Stimulated activated CD4-positive, alpha-beta T cell treated with anti-CD3 and anti-CD28 coated beads, Interleukin-4, amount 100 ng/mL, for 1 hour (primary cell): Measurements from ENCODE around the gene LAYN.
A peak's percentile ranks its signal among the peaks of the same experiment; 100 is the strongest.

ENCODE experiments used
- DNase-seq: peaks from one replicate; pipeline ENCODE4 v3.0.0-alpha.2; 2020

LAYN gene, protein sequence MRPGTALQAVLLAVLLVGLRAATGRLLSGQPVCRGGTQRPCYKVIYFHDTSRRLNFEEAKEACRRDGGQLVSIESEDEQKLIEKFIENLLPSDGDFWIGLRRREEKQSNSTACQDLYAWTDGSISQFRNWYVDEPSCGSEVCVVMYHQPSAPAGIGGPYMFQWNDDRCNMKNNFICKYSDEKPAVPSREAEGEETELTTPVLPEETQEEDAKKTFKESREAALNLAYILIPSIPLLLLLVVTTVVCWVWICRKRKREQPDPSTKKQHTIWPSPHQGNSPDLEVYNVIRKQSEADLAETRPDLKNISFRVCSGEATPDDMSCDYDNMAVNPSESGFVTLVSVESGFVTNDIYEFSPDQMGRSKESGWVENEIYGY

DNA sequence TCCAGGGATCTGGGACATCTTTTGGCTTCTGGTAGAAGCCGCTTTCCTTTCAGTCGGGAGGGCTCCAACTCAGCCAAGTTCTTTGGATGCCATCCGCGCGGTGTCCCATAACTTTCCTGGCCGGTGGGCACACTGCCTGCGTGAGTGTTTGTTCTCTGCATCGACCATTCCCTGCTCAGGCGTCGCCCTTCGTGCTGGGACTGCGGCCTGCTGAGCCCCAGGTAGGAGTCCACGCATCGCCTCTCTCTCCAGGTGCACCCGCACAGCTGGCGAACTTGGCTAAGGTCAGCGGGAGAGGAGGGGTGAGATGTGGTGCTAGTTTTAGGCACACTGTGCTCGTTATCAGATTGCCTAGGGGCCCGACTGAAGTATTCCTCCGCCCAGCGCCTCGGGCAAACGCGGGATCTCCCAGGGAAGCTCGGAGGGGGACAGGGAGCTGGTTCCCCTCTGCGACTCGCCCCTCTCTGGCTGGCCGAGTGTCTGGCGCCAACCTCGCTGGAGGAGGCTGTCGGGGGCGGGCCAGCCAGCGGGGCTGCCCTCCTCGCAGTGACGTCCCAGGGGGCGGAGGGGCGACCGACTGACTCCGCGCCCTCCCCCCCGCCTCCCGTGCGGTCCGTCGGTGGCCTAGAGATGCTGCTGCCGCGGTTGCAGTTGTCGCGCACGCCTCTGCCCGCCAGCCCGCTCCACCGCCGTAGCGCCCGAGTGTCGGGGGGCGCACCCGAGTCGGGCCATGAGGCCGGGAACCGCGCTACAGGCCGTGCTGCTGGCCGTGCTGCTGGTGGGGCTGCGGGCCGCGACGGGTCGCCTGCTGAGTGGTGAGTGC is at the start of gene LAYN:
LAYN (plus strand) TSS at position 607 of the 823 bp plus-strand sequence; CDS start at position 731, 124 bp downstream.
- DNase-seq = peak; percentile 36

DNA sequence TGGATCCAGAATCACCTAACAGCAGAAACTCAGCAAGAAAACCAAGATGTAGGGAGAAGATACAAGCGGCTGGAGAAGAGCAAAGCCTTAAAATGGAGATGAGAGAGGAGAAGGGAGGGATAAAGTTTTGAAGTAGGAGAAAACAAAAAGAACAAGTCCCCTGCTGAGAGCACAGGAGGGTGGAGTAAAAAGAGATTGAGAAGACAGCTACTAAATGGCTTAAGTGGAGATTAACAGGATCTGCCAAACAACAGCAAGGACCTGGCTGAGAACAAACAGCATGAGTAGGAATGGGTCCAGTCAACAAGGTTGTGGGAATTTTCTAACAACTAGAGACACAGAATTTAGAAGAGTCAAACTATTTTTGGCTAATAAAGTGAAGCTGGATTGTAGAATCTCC is 46.5 kb upstream of the LAYN start:
- no peak for DNase-seq

DNA sequence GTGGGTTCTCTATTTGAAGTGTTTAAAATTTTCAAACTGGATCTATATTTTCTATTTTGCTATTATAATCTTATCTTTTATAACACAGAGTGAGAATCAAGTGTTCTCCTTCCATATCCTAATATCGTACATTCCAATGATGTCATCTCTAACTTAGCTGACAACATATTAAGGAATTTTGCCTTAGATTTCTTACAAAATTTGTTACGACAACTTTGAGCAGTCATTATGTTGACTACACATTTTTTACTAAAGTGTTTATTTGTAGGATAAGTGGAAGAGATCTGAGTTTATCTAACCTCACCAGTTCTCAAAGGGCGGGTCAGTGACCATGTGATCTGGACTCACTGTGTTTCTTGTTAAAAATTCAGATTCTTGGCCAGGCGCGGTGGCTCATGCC is 41.0 kb upstream of the LAYN start:
- no peak for DNase-seq

DNA sequence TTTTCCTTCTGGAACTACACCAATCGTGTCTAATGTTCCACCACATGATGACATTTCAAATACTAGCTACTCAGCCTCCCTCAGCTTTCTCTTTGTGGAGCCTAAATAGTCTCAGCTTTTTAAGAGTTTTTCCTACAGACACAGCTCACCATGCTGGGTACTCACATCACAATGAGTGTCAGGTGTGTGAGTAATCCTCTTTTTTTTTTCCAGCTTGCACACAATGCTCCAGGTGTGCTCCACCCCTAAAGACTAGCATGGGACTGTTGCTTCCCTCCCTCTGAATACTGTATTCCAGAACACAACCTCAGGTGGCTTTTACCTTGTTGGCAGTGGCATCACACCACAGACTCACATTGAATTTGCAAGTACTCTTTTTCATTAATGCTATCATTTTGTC is 40.0 kb upstream of the LAYN start:
- no peak for DNase-seq

DNA sequence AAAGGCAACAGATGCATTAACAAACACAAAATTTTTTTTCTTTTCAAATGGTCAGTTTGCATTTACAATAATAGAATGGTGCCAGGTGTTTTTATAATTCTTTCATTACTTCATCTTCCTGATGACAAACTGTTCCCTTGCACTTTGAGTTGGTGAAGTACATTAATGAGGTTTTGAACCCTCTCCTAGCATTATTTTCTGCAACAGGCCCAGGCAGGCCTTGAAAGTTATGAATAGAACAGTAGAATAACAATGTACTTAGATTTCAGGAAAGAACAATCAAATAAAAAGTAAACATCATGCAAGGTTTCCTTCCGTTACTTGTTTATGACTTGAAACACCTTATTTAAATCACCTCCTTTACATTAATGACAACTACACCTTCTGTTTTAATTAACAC is 37.9 kb upstream of the LAYN start:
- no peak for DNase-seq

DNA sequence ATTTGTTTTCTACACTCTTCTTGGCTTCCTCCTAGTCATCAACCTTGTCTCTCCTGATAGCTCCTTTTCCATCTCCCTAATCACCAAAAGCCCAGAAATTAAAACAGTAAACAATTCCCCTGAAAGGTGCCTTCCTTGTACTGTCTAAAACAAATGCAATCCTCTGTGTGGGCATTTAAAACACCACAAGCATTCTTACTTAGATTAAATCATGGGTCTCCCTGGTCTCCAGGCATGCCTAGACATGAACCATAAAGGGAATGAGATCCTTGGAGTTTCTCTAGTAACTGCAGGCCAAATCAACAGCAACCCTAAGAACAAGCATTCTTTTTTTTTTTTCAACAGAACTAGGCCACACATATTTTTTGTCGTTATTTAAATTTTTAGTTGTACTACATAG is 30.2 kb upstream of the LAYN start:
- DNase-seq = no peak

DNA sequence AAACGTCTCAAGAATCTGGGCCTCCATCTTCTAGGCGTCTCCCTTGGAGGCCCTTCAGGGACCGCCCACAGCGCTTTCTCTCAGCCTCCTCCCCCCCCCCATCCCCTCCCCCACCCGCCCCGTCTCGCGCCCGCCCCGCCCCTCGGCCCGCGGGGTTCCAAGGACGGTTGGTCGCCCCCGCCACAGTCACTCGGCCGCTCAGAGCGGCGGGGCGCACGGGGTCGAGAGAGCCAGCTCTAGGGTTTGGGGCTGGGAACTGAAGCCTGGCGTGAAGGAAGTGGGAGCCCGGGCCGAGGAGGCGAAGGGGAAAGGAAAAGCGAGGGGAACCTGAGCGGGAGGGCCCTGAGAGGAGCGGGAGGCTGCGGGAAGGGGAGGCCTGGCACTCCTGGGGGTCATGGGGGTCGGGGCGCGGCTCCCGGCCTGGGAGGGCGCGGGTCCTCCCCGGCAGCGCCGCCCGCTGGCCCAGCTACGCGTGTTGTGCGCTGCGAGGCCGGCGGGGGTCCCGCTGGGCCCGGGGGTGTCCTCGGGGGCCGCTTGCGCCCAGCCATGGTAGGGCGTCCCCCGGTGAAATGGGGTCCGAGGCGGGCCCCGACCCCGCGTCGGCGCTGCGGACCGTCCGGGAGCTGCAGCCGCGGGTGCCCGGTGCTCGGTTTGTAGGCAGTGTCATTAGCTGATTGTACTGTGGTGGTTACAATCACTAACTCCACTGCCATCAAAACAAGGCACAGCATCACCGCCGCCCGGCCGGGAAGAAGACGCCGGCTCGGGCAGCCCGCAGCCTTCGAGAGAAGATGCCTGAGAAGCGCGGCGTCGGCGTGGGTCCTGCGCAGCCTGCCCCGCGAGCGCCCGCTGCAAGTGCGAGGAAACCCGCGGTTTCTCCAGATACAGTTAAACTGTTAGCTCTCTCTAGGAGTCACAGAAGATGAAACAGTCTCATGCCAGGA is 28.0 kb upstream of the LAYN start, which contains the start of gene BTG4:
BTG4 (minus strand) TSS at position 91 of the 944 bp plus-strand sequence. CDS start 13,610 bp downstream, outside the sequence.
- DNase-seq = peak; percentile 31

DNA sequence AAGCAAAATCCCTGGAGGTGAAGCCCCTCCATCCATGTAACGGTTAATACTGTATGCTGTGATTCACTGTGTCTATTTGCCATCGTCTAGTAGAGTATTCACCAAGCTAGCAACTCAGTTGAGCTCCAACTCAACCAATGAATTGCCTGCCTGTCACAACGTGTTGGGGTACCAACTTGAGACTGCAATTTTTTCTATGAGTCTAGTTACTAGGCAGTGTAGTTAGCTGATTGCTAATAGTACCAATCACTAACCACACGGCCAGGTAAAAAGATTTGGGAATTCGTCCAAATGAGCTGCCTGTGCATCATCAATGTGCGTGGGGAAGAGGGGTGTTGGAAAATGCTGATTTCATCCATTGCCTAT is 27.3 kb upstream of the LAYN start:
- no peak for DNase-seq

DNA sequence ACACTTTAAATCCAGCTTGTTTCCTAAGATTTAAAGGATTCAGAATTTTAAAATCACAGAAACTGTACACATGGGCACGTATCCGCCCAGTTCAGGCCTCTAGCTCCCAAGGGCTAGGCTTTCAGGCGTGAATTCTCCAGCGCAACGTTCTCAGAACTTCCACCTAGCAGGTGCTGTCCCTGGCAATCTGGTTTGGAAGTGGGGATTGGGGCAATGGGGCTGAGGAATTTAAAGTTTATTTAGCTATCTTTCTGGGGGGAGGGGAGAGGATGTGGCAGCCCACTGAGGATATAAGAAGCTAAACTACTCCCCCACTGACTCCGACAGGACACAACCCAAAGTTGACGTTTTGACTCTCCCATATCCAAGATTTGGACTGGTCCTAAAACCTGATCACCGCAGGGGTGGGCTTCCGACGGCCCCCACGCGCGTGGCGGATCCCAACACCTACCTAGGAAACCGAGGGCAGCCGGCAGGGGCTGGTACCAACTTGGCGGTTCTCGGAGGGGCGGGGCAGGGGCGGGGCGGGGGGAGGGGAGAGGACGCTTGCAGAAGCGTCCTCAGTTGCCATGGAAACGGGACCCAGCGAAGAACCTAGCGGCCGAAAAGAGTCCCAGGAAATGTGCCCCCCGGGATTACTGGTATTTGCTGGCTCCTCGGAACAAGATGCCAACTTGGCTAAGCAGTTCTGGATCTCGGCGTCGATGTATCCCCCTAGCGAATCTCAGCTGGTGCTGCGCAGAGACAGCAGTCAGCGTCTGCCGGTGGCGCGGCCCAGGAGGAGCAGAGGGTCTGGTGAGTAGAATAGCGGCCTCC is 26.1 kb upstream of the LAYN start, which contains the start of gene HOATZ:
HOATZ (plus strand) TSS at position 563 of the 816 bp plus-strand sequence; CDS start at position 570, 7 bp downstream.
- peak; percentile 15 for DNase-seq

DNA sequence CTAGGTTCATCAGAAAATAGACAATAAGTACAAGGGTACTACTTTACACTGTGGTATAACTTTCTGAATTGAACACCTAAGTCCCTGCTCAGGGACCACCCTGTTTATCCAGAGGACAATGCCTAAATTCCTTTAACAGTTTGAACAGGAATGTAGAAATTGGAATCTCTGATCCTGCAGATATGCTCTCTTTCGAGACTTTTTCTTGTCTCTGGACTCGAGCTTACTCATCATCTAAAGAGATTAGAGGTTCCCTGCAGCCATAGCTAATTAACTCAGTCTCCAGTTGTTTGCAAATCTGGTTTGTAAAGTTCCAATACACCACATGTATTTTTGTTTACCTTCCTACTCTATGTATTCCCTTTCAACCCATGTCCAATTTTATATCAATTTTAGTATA is 24.9 kb upstream of the LAYN start:
- DNase-seq = no peak

DNA sequence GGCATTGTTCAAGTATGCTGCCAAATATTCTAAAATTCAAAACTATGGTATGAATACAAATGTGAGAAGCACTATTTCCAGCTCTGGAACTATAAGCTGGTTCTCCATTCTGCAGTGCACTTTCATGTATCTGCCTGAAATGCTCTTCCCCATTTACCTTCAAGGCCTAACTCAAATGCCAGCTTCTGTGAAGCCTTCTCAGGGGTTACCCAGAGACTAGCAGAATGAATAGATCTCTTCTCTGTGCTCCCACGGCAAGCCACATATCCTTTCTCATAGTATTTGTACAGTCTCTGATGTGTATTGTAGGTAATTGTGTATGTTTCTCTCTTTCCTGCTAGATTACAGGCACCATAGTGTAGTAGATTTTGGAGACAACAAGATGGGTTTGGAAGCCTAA is 21.9 kb upstream of the LAYN start:
- DNase-seq = no peak

DNA sequence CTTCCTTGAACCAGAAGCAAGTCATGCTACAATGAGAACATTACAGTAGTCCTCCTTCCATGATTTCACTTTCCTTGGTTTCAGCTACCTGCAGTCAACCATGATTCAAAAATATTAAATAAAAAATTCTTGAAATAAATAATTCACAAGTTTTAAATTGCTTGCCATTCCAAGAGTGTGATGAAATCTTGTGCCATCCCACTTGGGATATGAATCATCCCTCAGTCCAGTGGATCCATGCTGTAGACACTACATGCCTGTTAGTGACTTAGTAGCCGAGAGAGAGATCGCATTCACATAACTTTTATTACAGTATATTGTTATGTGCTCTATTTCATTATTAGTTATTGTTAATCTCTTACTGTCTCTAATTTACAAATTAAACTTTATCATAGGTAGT is 20.0 kb upstream of the LAYN start:
- DNase-seq = no peak

DNA sequence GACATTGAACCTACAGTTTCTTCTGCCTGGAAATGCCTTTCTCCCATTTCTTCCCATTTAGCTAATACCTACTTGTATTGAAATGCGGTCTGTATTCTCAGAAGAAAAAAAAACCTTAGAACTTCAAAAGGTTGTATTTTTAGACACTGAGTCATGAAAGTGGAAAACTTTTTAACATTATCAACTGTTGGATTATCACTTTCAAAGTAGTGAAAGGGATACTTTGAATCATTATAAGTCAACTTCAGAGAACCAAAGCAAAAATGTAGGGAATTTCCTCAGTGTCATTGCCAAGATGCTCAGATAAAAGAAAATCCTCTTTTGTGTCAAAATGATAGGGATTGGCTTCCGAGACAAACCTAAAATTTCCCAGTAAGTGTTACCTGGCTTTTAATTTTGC is 19.4 kb upstream of the LAYN start:
- DNase-seq = no peak

DNA sequence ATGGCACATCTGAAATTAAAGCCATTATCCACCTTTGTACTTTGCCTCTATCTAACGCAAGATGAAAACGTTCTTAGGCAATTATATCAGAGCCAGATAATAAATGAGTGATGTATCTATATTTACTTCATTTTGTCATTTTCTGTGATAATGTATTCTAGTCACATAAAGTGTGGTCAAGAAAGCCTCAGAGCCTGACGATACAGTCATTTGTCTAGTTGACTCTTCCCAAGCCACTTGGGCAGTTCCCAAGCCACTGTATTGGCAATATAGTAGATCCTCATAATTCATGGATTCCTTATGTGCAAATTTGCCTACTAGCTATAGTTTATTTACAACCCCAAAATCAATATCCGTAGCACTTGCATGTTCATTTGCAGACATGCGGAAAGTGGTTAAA is 18.1 kb upstream of the LAYN start:
- DNase-seq = no peak

DNA sequence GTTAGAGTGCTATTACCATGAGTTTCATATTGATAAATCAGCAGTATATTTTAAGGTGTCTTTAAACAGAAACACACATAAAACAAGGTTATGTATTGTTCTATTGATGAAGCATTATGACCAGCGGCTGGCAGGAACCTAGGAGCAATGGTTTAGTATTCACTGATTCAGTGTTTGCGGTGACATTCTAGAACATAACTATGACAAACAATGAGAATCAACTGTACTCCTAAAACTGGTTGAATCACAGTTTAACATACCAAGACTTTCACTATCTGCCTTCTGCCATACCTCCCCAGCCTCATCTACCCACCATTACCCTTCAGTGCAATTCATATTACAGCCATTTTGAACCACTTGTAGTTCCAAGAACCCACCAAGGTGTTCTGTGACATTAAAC is 17.2 kb upstream of the LAYN start:
- no peak for DNase-seq

DNA sequence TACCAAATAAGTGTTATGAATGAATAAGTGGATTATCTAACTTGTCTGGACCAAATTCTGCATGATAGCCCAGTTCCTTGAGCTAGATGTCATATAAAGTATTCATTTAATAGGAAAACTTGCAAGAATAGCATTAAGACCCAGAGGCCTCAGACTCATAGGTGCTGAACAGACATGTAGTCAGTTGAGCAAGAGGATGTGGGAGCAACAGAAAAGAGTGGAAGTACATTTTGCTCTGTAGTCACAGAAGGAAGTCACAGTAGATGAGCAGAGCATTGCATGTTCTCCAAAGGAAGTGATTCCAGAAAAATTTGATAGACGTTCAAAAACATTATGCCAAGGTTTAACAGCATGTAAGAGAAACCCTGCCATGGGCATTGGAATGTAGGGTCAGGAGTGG is 16.5 kb upstream of the LAYN start:
- no peak for DNase-seq

DNA sequence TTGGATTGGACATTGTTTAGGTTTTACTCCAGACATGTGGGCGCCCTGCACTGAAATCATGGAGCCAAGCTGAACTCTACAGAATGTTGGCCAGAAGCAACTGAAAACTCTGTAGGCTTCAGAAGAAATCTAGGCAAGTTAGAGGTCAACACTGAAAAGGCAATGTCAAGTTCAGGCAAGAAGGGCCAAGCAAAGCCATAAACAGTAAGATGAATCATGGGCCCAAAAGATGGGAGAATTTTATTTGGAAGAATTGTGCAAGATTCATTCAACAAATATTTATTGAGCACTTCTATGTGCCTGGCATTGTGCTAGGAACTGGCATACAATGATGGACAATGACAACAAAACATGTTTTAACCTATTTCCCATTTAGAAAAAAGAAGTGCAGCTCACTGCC is 15.1 kb upstream of the LAYN start:
- DNase-seq = no peak

DNA sequence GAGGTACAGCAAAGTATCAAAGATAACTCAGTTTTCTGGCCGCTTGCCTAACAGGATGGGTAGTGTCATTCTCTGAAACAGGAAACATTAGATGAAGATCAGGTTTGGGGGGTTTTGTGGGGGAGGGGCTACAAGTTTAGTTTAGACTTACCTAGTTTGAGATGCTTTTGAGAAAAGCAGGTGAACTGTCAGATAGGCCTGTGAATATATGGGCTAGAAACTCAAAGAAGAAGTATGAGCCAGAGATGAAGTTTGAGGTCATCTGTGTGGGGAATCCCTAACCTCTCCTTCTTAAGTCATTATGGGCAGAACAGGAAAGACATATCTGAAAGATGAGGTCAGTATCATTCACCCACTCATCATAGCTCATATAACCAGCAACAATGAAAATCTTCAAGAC is 14.0 kb upstream of the LAYN start:
- DNase-seq = no peak

DNA sequence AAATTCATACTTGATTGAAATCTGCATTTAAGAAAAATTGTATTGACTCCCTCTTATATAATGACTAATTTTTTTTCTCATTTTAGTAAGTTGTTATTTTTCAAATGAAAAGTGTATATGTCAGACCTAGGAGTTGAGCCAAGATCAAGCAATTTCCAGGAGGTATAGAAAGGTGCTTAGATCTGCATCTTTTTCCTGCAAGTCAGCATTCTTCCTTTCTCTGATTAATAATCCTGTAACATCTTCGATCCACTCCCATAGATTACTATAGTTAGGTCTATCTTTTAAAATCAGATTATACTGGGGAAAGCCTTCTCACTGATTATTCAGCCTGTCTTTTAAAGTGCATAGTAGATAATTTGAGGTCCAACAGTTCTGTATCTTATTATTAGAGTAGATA is 13.2 kb upstream of the LAYN start:
- DNase-seq = no peak

DNA sequence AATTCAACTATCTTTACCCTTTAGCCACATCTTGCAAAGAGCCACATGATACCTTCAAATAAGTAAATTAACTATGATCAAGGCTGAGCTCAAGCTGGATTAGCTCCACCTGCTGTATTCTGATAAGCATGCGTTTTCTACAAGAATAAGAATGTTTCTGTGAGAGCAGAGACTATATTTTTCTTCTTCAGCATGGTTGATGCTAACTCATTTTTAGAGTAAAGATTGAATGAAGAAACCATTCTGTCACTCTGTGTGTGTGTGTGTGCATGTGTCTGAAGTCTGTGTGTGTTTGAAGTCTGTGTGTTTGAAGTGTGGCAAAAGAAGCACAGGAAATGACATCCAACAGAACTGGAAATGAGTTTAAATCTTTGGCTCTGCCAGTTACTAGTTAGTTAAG is 12.0 kb upstream of the LAYN start:
- no peak for DNase-seq

DNA sequence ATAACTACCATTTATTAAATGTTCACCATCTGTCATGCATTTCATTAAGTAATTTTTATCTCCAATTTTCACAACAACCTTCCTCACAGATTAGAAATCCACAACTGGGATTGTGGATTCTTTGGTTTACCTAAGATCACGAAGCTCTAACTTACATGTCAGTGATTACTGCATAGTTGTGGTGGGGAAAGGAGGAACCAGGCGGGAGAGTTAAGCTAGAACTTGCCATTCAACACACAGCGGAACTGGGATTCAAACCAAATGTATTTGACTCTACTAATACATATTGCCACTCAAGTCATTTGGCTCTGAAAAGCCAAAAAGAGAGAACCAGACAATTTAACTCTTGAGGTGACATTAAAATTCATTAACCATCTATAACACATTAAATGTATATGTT is 10.4 kb upstream of the LAYN start:
- no peak for DNase-seq

DNA sequence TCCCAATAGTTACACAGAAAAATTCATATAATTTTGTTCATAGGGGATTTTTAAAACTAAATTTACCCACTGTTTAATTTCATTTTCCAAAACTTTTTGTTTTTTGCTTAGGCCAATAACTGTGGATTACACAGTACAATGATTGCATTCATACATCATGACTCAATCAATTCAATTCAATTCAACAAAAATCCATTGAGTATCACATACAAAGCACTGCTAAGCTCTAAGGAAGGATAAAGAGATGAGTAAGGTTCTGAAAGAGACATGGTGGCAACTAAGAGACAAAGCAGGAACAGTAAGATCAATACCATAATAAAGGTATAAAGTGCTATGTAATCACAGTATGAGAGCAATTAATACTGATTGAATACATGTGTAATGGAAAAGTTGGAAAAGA is 9.4 kb upstream of the LAYN start:
- DNase-seq = no peak
